NOMO-1 (cell line): ENCODE results near the gene DTX1.

Experiments used
- DNase-seq, 2 experiments: peaks; one replicate each; lab custom pipeline; 2025; ENCODE audit not compliant: unreplicated experiment in 2 of 2; lab: John Stamatoyannopoulos, UW

Gene DTX1

DNA sequence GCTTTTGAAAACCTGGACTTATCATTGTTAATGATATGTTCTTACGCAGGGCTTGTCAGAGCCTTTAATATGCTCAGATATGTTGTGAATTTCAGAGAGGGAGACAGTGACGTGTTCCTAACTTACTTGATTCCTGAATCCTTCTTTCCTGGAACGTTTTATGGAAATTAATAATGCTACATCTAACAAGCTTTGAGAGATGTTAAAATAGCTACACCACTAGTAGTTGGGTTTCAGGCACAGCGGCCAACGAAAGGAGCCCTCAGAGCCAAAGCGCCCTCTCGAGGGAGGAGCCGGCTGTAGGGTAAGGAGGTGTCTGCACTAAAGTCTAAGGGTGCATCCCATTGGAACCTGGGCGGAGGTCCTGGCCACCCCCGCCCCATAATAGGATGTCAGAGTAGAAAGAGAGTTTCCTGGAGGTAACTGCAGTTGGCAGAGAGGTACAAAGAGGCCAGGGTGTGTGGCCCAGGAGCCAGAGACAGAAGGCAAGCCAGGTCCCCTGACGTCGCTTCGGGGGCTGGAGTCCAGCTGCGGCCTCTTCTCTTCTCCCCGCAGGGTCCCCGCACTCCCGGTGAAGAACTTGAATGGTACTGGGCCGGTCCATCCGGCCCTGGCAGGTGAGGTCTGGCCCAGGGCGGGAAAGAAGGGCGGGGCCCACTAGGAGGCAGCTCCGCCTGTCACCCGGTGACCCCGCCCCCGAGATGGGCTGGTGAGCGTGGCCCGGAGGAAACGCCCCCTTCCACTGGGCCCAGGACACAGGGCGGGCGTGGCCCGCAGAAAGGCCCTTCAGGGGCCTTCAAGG is 36.3 kb downstream of the DTX1 start:
- DNase-seq, result no peak

DNA sequence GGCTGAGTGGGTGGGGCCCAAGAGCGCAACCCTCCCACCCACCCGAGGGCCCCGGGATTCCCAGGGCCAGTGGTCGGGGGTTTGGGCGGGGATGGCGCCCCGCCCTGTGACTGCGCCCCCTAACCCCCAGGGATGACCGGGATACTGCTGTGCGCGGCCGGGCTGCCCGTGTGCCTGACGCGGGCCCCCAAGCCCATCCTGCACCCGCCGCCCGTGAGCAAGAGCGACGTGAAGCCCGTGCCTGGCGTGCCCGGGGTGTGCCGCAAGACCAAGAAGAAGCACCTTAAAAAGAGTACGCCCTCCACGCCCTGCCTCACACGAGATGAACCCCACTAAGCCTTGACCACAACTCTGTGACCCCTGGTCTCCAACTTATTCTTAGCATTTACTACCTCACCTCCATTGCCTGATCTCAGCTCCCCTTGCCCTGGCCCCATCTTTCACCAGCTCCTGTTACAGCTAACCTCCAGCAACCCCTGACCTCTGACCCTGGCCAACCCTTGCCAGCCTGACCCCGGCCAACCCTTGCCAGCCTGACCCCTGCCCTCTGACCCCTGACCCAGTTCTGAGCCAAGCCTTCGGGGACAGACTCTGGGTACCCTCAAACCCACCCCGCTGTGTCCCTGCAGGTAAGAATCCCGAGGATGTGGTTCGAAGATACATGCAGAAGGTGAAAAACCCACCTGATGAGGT is 37.0 kb downstream of the DTX1 start:
- DNase-seq, result no peak

DNA sequence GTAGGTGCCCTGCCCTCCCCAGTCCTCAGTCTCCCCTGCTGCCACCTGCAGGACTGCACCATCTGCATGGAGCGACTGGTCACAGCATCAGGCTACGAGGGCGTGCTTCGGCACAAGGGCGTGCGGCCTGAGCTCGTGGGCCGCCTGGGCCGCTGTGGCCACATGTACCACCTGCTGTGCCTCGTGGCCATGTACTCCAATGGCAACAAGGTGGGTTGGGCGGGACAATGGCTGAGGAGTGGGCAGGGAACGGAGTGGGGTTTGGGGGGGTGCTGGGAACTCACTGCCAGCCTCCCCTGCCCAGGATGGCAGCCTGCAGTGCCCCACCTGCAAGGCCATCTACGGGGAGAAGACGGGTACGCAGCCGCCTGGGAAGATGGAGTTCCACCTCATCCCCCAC is 38.2 kb downstream of the DTX1 start:
- no peak for DNase-seq

DNA sequence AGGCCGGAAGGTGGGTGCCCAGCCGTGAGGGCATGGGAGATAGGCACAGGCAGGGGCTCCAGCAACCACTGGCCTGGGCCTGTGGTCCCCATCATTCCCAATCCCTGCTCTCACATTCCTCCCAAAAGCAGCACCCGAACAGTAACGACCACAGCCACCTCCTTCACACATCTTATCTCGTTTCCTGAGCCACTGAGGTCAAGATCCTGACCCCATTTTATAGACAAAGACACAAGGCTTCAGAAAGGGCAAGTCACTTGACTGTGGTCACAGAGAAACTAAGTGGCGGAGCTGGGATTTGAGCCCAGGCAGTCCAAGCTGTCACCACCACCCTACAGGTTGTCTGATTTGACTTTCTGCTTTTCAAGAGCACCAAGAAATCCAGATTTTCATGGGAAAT is 38.9 kb downstream of the DTX1 start:
- no peak for DNase-seq

DNA sequence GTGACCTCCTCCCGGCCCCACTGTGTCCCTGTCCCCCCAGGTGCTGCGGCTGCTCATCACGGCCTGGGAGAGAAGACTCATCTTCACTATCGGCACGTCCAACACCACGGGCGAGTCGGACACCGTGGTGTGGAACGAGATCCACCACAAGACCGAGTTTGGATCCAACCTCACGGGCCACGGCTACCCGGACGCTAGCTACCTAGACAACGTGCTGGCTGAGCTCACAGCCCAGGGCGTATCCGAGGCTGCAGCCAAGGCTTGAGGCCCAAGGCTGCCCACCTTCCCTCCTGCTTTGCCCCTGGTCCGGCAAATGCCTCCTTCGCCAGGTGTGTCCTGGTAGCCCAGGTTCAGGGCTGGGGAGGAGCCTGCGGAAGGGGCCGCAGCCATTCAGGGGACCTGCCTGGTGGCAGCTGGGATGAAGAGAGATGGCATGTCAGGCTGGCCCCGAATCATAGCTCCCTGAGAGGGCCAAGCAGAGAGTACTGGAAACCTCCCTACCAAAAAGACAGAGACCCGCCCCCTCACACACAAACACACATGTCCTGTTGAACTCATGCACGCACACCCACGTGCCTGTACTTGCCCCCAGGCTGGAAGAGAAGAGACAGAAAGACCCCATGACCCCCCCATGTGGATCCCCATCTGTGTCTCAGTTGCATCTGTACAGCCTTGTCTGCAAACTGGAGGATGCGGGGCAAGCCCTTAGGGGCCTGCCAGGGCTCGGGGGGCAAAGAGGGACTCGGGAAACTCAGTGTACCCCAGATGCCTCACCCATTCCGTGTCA is 40.3 kb downstream of the DTX1 start:
- DNase-seq, result no peak

DNA sequence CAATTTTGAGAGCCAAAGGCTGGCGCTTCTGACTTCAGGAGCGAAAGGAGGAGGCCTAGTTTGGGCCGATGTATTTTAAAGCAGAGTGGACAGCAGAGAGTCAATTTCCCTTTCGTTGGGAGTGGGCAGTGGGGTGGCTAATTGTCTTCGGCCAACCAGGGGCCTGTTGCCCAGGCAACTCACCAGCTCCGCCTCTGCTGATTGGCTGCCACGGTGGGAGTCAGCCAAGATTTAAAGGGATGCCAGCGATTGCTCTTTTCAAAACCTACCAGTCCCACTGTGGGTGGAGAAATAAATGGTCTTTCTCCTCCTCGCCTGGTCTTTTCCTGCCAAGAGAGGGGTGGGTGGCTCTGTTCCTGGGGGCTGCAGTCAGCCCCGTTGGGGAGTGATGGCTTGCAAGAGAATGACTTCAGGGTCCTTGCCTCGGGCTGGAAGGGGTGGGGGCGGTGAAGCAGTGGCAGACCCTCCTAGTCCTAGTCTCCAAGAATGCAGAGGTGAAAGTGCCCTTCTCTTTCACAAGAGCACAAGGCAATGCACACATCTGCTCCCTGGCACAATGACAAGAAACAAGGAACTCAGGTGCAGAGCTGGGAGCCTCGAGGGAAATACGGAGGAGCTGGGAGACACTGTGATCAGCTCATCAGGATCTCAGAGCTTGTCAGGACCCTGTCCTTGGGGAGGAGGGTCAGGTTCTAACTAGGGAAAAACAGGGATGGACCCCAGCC is 41.3 kb downstream of the DTX1 start:
- DNase-seq, result no peak

DNA sequence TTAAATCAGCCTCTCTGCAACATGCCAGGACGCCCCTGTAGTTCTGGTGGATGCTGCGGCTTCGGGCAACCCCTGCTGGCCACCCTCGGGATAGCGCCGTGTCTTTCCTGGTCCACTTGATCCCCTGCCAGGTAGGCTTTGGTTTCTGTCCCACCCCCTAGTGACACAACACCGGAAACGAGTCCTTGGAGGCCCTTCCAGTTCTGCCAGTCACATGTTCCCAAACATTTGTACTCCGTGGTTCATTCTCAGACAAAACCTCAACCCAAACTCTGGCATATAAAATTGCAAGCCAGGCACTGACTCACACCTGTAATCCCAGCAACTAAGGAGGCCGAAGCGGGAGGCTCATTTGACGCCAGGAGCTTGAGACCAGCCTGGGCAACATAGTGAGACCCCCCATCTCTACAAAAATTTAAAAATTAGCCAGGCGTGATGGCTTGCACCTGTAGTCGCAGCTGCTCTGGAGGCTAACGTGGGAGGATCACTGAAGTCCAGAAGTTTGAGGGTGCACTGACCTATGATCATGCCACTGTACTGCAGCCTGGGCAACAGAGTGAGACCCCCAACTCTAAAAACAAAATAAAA is 42.0 kb downstream of the DTX1 start:
- DNase-seq, result no peak

DNA sequence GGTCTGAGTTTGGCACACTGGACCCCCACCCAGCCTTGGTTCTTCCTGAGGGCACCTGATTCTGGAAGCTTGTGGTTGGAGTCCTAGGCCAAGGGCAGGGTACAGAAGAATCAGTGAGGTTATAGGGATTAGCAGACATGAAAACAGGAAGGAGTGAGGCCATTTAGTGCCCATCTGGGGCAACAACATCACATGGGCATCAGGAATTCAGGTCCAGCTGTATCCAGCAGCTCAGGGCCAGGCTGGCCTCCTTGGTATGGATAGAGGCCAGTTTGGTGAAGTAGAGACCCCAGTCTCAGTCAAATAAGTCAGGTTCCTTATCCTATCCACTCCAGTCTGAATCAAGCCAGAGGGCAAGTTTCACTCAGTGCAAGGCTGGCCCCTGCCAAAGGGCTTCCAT is 42.8 kb downstream of the DTX1 start:
- DNase-seq, result no peak

DNA sequence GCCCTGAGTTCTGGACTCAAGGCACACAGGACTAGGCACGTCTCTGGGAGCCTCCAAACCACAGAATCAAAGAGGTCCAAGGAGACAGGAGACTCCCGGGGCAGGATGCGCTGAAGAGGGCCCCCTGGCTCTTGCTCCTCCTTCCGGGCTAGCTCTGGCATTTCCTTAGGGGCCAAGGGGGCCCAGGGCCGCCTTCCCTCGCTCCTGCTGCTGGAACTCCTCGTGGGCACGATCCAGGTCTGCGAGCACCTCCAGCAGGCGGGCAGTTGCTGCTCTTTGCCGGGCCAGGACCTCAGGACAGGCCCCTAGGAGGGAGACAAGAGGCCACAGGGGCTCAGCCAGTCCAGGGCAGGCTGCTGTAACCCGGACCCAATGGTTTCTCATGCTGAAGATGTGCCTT is 43.2 kb downstream of the DTX1 start:
- no peak for DNase-seq

DNA sequence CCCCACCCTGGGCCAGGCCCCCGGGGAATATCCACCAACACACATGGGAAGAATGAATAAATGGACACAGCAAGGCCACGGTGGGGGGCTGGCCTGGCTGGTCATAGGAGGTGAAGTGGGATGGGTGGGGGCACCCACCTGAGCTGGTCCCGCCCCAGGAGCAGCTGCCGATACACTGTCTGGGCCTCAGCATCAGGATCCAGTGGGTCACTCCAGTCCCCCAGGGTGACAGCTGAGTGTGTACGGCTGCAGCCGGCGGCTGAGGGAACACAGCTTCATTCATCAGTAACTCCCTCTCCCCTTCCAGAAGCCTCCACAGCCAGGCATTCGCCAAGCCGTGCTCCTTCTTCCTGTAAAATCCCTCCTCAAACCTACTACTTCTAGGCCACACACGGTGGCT is 45.2 kb downstream of the DTX1 start:
- DNase-seq, result no peak

DNA sequence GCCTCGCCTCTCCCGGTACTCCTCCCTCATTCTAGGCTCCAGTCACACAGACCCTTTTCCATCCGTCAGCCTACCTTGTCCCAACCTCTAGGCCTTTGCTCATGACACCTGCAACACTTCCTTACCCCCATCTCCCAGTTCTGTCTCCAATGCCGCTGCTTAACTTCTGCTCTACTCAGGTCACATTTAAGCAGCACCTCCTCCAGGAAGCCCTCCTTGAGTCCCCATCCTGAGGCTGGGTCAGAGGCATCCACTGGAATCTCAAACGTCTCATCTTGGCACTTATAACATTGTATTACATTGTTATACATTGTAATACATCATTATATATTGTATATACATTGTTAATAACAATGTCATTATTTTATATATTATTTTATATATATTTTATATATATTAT is 46.3 kb downstream of the DTX1 start:
- DNase-seq, result no peak

DNA sequence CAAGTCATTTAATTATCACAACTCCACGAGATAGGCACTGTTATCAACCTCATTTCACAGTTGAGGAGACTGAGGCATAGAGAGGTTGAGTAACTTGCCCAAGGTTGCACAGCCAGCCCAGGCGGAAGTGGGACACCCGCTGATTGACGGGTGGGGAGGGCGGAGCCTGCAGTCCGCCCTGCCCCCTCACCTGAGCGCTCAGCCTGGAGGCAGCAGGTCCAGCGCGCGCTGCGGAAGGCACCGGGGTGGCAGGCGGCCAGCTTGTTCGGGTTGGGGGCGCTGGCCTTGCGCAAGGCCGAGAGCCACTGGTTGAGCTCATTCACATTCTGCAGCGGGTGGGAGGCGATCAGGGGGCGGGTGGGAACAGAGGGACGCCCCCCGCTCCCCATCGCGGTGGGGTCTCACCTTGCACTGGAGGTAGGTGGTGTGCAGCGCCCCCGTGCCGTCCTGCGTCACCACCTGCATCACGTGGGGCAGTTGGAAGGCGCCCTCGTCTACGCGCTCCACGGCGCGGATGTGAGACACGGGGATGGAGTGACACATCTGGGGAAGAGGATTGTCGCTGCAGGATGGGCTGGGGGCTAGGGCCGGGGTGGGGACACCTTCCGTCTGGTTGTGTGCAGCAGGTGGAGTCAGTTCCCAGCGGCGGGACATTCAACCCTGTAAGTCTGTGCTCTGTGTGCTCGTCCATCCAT is 47.4 kb downstream of the DTX1 start:
- no peak for DNase-seq

DNA sequence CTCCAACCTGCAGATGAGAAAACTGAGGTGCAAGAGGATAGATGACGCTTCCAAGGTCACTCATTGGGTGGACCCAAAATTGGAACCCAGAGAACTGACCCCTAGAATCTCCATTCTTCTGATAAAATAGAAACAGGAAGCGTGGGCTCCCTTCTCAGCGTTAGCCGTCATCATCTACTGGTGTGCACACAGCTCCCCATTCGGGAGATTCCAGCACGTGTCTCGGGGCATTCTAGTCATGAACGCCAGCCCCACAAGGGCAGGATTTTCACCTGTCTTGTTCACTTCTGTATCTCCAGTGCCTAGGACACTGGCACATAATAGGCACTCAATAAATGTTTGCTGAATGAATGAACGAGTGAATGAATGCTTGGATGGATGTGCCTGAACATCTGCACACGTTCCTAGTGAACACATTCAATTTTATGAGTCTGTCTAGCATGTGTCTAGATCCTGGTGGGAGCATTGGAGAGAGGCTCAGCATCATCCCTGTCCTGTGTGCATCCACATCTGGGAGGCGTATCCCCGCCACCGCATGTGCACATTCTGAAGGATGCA is 48.5 kb downstream of the DTX1 start:
- no peak for DNase-seq

DNA sequence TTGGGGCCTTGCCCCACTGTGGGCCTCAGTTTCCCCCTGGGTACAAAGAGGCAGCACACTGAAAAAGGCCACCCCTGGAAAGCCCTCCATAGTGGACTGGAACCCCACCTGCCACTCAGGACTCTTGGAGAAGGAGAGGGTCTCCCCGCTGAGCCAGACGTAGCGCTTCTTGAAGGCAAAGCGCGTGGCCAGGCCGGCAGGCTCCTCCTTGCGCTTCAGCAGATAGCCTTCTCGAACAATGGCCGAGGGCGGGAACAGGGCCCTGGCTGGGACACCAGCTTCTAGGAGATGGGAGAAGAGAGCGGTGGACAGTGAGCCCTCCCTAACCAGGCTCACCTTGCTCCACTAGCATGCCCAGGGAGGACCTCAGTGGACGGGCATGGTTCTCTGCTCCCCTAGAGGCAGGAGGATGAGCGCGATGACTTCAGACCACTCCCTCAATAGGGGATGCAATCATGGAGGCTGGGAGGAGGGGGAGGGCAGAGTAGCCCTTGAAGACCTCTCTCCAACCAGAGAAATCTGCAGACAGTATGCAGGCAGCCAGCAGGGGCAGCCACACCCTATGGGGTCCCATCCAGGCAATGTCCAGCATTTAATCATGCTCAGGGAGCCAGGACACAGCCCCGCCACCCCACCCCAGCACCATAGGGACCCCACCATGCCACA is 49.2 kb downstream of the DTX1 start:
- no peak for DNase-seq

DNA sequence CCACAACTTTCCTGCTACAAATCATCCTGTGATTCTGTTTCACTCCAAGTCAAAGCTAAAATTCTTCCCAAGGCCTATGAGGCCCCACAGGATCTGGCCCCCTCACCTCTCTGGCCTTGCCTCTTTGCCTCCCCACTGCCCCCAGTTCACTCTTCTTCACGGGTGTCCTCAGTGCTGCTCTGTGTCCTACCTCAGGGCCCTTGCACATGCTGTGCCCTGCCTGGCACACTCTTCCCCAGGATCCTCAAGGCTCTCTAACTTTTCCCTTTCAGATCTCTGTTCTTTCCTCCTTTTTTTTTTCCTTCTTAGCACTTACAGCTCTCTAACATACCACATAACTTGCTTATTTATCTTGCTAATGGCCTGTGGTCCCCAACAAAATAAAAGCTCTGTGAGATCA is 49.8 kb downstream of the DTX1 start:
- DNase-seq, result no peak

DNA sequence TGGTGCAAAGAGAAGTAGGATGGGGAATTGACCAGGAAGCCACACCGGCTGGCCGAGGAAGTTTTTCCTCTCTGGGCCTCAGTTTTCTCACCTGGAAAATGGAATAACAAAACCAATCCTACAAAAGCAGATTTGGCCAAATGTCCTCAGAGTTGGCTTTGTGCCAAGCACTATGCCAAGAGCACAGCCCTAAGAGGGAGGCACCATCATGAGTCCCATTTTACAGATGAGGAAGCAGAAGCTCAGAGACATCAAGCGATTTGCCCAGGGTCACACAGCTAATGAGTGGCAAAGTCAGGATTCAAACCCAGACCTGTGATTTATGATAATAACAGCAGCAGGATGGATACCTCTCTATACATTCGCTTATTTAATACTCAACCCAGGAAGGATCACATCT is 51.8 kb downstream of the DTX1 start:
- no peak for DNase-seq

DNA sequence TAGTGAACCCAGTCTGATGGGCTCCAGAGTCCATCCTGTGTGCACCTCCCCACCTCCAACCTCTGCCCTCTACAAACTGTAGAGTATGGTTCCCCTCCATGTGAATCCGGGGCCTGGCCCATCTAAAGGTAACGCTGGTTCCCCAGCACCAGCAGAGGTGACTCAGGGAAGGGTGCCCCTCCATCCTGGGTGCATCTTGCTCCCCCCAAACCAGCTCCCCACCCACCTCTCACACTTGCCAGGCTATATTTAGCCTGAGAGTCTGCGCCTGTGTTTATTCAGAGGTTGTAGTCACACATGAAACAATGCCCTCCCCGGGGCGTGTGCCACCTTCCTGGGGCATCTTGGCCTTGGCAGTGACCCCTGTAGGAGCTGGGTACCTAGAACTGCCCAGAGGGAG is 52.8 kb downstream of the DTX1 start:
- no peak for DNase-seq

DNA sequence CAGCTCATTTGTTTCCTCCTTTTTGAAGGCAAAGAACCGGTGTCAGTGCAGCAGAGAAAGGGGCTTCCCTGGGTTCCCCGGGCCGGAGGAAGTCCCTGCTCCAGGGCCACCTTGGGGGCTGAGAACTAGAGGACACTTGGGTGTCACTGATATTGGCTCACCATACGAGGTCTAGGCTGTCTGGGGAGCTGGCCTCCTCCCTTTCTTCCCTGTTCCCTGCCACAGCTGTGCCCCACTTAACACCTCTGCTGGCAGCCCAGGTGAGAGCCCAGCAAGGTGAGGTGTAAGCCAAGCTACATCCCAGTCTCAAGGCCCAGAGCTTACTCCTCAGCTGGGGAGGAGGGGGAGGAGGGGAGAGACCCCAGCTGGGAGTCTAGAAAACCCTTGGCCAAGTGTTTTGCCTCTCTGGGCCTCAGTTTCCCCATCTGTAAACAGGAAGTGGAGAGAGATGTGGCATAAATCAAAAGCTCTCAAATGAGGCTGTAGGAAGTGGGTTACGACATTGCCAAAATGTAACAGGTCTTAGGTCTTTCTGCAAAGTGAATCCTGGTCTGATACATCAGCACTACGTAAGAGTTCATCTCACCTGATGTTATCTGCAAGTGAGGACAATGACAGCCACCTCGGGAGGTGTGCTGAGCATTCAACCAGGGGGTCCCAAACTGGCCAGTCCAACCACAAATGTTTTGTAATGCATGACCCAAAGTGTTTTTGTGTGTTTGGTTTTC is 53.5 kb downstream of the DTX1 start:
- DNase-seq, result no peak

DNA sequence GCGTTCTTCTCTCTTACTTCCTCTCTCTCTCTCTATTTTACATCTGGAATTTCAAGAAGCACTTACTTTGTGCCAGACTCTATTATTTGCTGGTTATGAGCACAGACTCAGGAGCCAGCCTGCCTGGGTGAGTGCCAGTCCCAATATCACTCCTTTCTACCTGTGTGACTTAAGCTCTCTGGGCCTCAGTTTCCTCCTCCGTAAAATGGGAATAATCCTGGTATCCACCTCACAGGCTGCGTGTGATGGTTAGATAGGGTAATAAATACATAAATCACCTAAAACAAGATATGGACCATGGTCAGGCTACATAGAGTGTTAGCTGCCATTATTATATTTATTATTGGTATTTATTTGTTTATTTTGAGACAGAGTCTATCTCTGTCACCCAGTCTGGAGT is 54.7 kb downstream of the DTX1 start:
- no peak for DNase-seq
